NCI-H2107 treated with DMSO at 0.1 percent for 48 hours (cell line): Measurements from ENCODE around the gene CAPNS1.
"Not testable (repeated sequence)": the region's sequence is repeated elsewhere in the genome, so short reads cannot be mapped to it uniquely, and the experiment has no call there.

Experiments used
- DNase-seq: peaks from one replicate; lab custom pipeline; 2025; ENCODE audit not compliant: unreplicated experiment; lab: John Stamatoyannopoulos, UW

CAPNS1 gene

GRCh38 chr19:36149673-36150406, 10.0 kb downstream of the CAPNS1 start:
- DNase-seq: no peak

GRCh38 chr19:36150586-36150985, 10.7 kb downstream of the CAPNS1 start:
- no peak for DNase-seq

DNA sequence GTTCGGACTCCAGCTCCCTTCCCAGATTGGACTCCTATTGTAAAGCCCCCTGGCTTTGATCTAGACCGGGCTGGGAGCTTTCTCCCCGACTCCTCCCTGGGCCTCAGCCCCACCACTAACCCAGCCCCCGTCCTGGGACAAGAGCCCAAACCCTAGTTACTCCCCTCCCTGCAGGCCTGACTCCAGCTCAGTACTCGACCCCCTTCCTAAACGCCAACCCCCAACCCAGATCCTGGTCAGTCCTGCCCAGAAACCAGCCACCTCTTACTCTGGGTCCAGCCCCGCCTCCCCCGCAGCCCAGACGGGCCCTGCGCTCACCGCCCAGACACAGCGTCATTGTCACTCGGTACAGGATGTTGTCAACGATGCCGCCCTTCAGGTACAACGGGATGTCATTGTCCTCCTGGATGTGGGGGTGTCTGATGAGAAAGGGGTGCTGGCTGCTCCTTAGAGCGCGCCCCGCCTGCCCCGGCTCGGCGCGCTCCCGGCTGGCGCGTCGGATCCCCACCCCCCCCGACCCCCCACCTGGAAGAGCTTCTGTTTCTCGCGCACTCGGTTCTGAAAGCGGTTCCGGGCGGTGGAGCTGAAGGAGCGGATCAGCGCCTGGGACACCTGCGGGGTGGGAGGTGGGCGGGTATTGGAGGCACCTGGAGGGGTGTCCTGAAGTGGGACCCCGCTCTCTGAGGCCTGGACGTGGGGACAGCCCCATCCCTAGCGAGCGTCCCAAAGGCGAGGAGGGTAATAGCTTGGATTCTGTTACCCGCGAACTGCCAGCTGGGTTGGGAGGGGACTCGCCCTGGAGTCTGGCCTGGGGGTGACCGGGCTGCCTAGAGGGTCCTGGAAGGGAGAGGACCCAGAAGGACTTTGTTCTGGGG, 11.5 kb downstream of the CAPNS1 start:
- DNase-seq: no peak

DNA sequence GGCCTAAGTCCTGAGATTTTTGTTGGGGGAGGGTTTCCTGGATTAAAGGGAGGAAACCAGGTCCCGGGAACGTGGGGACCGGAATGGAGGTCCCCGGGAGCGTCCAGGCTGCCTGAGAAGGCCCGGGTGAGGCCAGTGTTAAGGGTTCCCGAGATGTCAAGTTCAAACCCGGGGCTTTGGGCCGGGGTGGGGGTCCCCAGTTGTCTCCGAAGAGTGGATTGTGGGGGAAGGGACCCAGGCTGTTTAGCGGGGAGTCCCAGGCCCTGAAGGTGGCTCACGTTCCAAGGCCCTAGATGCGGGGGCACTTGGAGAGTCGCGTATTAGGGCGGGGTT, 12.1 kb downstream of the CAPNS1 start:
- no peak for DNase-seq

DNA sequence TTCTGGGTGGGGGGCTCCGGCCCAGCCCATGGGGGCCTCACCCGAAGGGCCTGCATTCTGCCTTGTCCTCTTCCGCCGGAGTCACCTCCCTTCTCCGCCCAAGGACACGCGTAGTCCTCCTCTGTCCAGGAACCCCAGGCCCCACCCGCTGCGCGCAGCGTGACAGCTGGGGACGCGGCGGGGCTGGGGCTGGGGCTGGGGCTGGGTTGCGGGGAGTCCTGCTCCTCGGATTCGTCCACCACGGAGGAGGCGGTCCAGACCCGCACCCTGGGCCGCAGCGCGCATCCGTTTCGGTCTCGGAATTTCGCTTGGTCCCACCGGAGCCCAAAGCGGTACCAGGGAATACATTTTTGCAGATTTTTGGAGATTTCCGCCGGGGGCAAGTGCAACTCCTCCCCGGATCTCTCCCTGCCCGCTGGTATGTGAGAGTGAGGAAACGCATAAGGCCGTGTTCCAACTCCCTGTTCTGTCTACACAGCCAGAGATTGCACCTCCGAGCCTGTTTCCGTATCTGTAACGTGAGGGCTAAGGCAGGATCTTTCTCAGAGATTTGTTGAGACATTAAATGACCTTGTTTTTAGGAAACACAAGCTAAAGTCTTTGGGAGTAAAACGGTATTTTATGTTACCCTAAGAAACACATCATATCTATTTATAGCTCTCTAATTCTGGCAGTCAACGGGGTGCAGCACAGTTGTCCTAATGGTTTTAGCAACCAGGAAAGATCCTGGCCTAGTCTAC, 12.7 kb downstream of the CAPNS1 start, which contains the start of gene COX7A1:
TSS of gene COX7A1 (minus strand) at position 96 of the 740 bp plus-strand sequence. CDS start at position 56, 40 bp downstream.
- DNase-seq: no peak

DNA sequence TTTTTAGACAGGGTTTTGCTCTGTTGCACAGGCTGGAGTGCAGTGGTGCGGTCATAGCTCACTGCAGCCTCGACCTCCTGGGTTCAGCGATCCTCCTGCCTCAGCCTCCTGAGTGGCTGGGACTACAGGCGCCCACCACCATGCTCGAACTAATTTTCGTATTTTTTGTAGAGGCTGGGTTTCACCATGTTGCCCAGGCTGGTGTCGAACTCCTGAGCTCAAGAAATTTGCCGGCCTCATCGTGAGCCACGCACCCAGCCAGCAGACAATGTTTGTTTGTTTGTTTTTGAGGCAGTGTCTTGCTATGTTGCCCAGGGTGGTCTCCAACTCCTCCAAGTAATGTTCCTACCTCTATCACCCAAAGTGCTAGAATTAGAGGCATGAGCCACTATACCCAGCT, 13.3 kb downstream of the CAPNS1 start:
- no peak for DNase-seq

- no peak for DNase-seq
Measured at GRCh38 chr19:36160821-36161596, 21.1 kb downstream of the CAPNS1 start.

GRCh38 chr19:36163813-36164212, 23.9 kb downstream of the CAPNS1 start:
- DNase-seq: no peak

- DNase-seq: peak; percentile 62
Measured at GRCh38 chr19:36169084-36169760, 29.4 kb downstream of the CAPNS1 start.

DNA sequence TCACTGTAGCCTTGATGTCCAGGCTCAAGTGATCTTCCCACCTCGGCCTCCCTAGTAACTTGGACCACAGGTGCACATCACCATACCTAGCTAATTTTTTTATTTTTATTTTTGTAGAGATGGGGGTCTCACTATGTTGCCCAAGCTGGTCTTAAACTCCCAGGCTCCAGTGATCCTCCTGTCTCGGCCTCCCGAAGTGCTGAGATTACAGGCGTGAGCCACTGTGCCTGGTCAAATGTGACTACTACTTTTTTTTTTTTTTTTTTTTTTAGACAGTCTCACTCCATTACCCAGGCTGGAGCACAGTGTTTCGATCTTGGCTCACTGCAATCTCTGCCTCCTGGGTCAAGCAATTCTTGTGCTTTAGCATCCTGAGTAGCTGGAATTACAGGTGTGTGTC, 33.0 kb downstream of the CAPNS1 start:
- no peak for DNase-seq

GRCh38 chr19:36173846-36174245, 34.0 kb downstream of the CAPNS1 start:
- not testable (repeated sequence) for DNase-seq

- DNase-seq: not testable (repeated sequence)
Measured at GRCh38 chr19:36179077-36179476, 39.2 kb downstream of the CAPNS1 start.

- DNase-seq: no peak
Measured at GRCh38 chr19:36182612-36183244, 42.9 kb downstream of the CAPNS1 start.

- DNase-seq: no peak
Measured at GRCh38 chr19:36183245-36183628, 43.4 kb downstream of the CAPNS1 start.

GRCh38 chr19:36186722-36187121, 46.9 kb downstream of the CAPNS1 start:
- not testable (repeated sequence) for DNase-seq

- DNase-seq: no peak
Measured at GRCh38 chr19:36196249-36196648, 56.4 kb downstream of the CAPNS1 start.

- DNase-seq: no peak
Measured at GRCh38 chr19:36198119-36198518, 58.3 kb downstream of the CAPNS1 start.
